Muscle of leg (tissue), 11 donors: ENCODE data around the gene ZMYM1. TPM values are rescaled to one million over a fixed set of nuclear protein-coding genes. Genes with fewer than 3 reads are reported as not detected.
"Not testable (repeated sequence)": the region's sequence is repeated elsewhere in the genome, so short reads cannot be mapped to it uniquely, and the experiment has no call there.

ENCODE experiments used
- DNase-seq: peaks from one replicate; pipeline ENCODE4 v3.0.0; 2013
- H3K27ac ChIP-seq: one replicate; pipeline ENCODE4 v1.5.1; 2013; ENCODE audit warnings: mild to moderate bottlenecking, low read length, control low read depth
- H3K27me3 ChIP-seq: one replicate; pipeline ENCODE4 v1.6.1; 2013; ENCODE audit warnings: low read length; ENCODE audit not compliant: control insufficient read depth, insufficient read depth
- H3K36me3 ChIP-seq: one replicate; pipeline ENCODE4 v1.6.1; 2013; ENCODE audit warnings: low read length; ENCODE audit not compliant: control insufficient read depth, insufficient read depth
- H3K4me1 ChIP-seq: one replicate; pipeline ENCODE4 v1.6.1; 2013; ENCODE audit warnings: low read length; ENCODE audit not compliant: control insufficient read depth, insufficient read depth
- H3K4me3 ChIP-seq: one replicate; pipeline ENCODE4 v1.5.1; 2013; ENCODE audit warnings: low read length, control low read depth
- H3K9me3 ChIP-seq: replicated peaks from 2 replicates; pipeline ENCODE4 v1.6.1; 2013; ENCODE audit warnings: low read depth, low read length; ENCODE audit not compliant: control insufficient read depth
- WGBS: methylation state at CpG from one replicate; pipeline ENCODE4 v1.1.5; 2013; ENCODE audit warnings: missing lambda C conversion rate; ENCODE audit not compliant: insufficient coverage; 5-methylcytosine and 5-hydroxymethylcytosine counted together
- polyA plus RNA-seq, 8 donors: library from polyadenylated mRNA; unstranded; fragments of 120-200 nt; gene quantifications; one replicate each; pipeline versions ENCODE4 v1.2.1 to v1.2.3, GENCODE V29; 2013; ENCODE audit warnings: inconsistent platforms in 1 of 8, low replicate concordance in 1 of 8; ENCODE audit not compliant: insufficient read length in 8 of 8, insufficient read depth in 1 of 8
- total RNA-seq: library from RNA; stranded (reverse); fragments of 120-200 nt; gene quantifications from one replicate; pipeline ENCODE4 v1.2.4, GENCODE V29; 2013

ZMYM1 gene
- total and polyA plus RNA-seq, 9 donors: 7.9 to 15.4 (median 10.1) TPM

DNA sequence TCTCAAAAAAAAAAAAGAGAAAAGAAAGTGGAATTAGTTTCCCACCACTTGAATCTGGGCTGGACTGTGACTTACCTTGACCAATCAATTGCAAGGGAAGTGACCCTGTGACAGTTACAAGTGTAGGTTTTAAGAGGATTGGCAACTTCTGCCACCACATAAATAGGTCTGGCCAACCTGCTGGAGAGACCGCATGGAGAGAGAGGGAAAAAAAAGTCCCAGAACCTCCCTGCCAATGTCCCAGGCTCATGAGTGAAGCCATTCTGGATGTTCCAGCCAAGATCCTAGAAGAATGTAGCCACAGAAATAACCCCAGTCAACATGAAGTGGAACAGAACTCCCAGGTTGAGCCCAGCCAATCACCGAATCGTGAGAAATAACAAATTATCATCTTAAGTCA lies 35.7 kb upstream of the ZMYM1 start:
- no peak overlapping the region for H3K27ac ChIP-seq
- no peak for DNase-seq
- no peaks in the 10 kb centered on the region for H3K36me3 ChIP-seq
- H3K27me3 ChIP-seq: no peaks in the 10 kb centered on the region
- H3K4me3 ChIP-seq: no peak overlapping the region
- no peaks in the 10 kb centered on the region for H3K9me3 ChIP-seq
- no peaks in the 10 kb centered on the region for H3K4me1 ChIP-seq
- no CpG with 5 or more reads among the region's 3 CpGs for WGBS

- DNase-seq: no peak
- WGBS: no CpG with 5 or more reads among the region's 1 CpG
- H3K4me1 ChIP-seq: no peaks in the 10 kb centered on the region
- H3K36me3 ChIP-seq: no peaks in the 10 kb centered on the region
- no peak overlapping the region for H3K27ac ChIP-seq
- no peak overlapping the region for H3K4me3 ChIP-seq
- no peaks in the 10 kb centered on the region for H3K9me3 ChIP-seq
- H3K27me3 ChIP-seq: no peaks in the 10 kb centered on the region
Measured at GRCh38 chr1:35044431-35044830, 34.8 kb upstream of the ZMYM1 start.

- Histone ChIP-seq H3K4me3 (no peak overlapping the region), H3K27ac (no peak overlapping the region), H3K36me3 (no peaks in the 10 kb centered on the region), H3K4me1 (no peaks in the 10 kb centered on the region), H3K27me3 (no peaks in the 10 kb centered on the region), H3K9me3 (no peaks in the 10 kb centered on the region)
- 87% methylated on average over 4 of the region's 5 CpGs for WGBS
- DNase-seq: no peak
Measured at GRCh38 chr1:35046730-35047129, 32.5 kb upstream of the ZMYM1 start.

GRCh38 chr1:35047188-35047858 lies 31.9 kb upstream of the ZMYM1 start:
- Histone ChIP-seq H3K36me3 (no peaks in the 10 kb centered on the region), H3K27ac (no peak overlapping the region), H3K4me3 (no peak overlapping the region), H3K4me1 (no peaks in the 10 kb centered on the region), H3K27me3 (no peaks in the 10 kb centered on the region), H3K9me3 (no peaks in the 10 kb centered on the region)
- 43% methylated on average over 1 of the region's 2 CpGs for WGBS
- no peak for DNase-seq

DNA sequence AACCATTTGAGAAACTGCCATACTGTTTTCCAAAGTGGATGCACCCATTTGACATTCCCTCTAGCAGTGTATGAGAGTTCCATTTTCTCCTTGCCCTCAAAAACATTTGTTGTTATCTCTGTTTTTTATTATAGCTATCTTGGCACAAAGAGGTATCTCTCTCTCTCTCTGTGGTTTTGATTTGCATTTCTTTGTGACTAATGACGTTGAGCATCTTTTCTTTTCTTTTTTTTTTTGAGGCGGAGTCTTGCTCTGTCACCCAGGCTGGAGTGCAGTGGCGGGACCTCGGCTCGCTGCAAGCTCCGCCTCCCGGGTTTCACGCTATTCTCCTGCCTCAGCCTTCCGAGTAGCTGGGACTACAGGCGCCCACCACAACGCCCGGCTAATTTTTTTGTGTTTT lies 30.1 kb upstream of the ZMYM1 start:
- H3K27me3 ChIP-seq: no peaks in the 10 kb centered on the region
- H3K4me3 ChIP-seq: no peak overlapping the region
- H3K4me1 ChIP-seq: no peaks in the 10 kb centered on the region
- WGBS: 48% methylated on average over 12 of the region's 12 CpGs
- no peak overlapping the region for H3K27ac ChIP-seq
- H3K36me3 ChIP-seq: no peaks in the 10 kb centered on the region
- no peaks in the 10 kb centered on the region for H3K9me3 ChIP-seq
- DNase-seq: no peak

GRCh38 chr1:35053433-35053832 lies 25.8 kb upstream of the ZMYM1 start:
- WGBS: 86% methylated on average over 2 of the region's 3 CpGs
- no peaks in the 10 kb centered on the region for H3K9me3 ChIP-seq
- no peaks in the 10 kb centered on the region for H3K36me3 ChIP-seq

DNA sequence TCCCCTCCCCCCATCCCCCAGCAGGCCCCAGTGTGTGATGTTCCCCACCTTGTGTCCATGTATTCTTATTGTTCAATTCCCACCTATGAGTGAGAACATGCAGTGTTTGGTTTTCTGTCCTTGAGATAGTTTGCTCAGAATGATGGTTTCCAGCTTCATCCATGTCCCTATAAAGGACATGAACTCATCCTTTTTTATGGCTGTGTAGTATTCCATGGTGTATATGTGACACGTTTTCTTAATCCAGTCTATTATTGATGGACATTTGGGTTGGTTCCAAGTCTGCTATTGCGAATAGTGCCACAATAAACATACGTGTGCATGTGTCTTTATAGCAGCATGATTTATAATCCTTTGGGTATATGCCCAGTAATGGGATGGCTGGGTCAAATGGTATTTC lies 24.9 kb upstream of the ZMYM1 start:
- H3K27ac ChIP-seq: not testable (repeated sequence)
- WGBS: no CpG with 5 or more reads among the region's 3 CpGs

More at GRCh38 chr1:35053433-35053832, 25.8 kb upstream of the ZMYM1 start:
- H3K4me3 ChIP-seq: no peak overlapping the region
- peaks cover 2% of the 10 kb centered on the region for H3K27me3 ChIP-seq
- H3K4me1 ChIP-seq: no peaks in the 10 kb centered on the region
- H3K27ac ChIP-seq: no peak overlapping the region
- DNase-seq: no peak

GRCh38 chr1:35058321-35058720 lies 20.9 kb upstream of the ZMYM1 start:
- H3K4me1 ChIP-seq, H3K27me3 ChIP-seq, H3K4me3 ChIP-seq, H3K27ac ChIP-seq, H3K9me3 ChIP-seq, DNase-seq, H3K36me3 ChIP-seq: not testable (repeated sequence)
- WGBS: 92% methylated on average over 6 of the region's 7 CpGs

More for the DNA sequence above, 24.9 kb upstream of the ZMYM1 start:
- H3K9me3 ChIP-seq, H3K27me3 ChIP-seq, H3K4me3 ChIP-seq, H3K36me3 ChIP-seq, H3K4me1 ChIP-seq, DNase-seq: not testable (repeated sequence)

GRCh38 chr1:35058988-35059387 lies 20.2 kb upstream of the ZMYM1 start:
- Histone ChIP-seq H3K36me3 (no peaks in the 10 kb centered on the region), H3K4me3 (no peak overlapping the region), H3K27me3 (peaks cover 2% of the 10 kb centered on the region), H3K9me3 (peaks cover 2% of the 10 kb centered on the region), H3K27ac (no peak overlapping the region), H3K4me1 (no peaks in the 10 kb centered on the region)
- DNase-seq: no peak
- WGBS: no CpG with 5 or more reads among the region's 2 CpGs

- no peaks in the 10 kb centered on the region for H3K4me1 ChIP-seq
- H3K27me3 ChIP-seq: peaks cover 2% of the 10 kb centered on the region
- no peak overlapping the region for H3K27ac ChIP-seq
- WGBS: no CpG with 5 or more reads among the region's 4 CpGs
- no peak overlapping the region for H3K4me3 ChIP-seq
- H3K36me3 ChIP-seq: no peaks in the 10 kb centered on the region
- no peak for DNase-seq
- H3K9me3 ChIP-seq: peaks cover 2% of the 10 kb centered on the region
Measured at GRCh38 chr1:35062518-35063196, 16.5 kb upstream of the ZMYM1 start.
